IPS-18c (cell line): Measurements from ENCODE around the gene POLE3.
"Not testable (repeated sequence)": the region's sequence is repeated elsewhere in the genome, so short reads cannot be mapped to it uniquely, and the experiment has no call there.

Source experiments
- H3K4me3 ChIP-seq: 2 replicates; pipeline ENCODE4 v1.7.0; 2013; ENCODE audit warnings: low read depth, mild to moderate bottlenecking, low read length, moderate library complexity; ENCODE audit not compliant: insufficient read depth
- H3K9me3 ChIP-seq: one replicate; pipeline ENCODE4 v1.6.1; 2013; ENCODE audit warnings: mild to moderate bottlenecking, low read length, moderate library complexity; ENCODE audit not compliant: control insufficient read depth, insufficient read depth

POLE3 gene, protein sequence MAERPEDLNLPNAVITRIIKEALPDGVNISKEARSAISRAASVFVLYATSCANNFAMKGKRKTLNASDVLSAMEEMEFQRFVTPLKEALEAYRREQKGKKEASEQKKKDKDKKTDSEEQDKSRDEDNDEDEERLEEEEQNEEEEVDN

DNA sequence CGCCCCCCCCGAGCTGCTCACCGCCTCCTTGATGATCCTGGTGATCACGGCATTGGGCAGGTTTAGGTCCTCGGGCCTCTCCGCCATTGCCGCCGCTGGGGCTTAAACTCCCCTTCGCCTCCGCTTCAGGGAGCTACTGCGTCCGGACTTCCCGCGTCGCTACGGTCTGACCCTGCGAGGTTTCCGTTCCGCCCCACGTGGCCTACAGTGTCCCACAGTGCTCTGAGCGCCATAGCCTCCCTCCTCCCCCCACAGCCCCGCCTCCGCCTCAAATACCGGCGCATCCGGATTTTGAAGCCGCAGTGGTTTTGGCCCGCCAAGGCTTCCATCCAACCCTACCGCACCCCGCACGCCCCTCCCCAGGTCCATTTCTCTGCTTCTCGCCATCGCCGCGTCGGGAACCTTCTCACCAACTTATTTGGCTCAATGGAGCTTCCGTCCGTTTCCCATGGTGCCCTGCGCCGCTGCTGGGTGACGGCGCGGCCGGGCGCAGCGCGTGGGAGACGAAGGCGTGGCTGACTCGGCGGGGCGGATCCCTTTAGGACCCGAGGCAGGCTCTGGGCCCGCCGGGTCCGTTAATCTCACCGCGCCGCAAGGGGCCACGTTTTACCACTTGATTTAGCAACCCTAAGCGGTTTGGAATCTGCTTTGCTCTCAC is at the start of gene POLE3, which contains the start of gene C9orf43:
POLE3 (minus strand) TSS at position 469 of the 658 bp plus-strand sequence; CDS start at position 87, 382 bp downstream.
C9orf43 (plus strand) TSS at position 541 of the 658 bp plus-strand sequence. CDS start 2,747 bp downstream, outside the sequence.
- peak within 1 kb of the TSS; percentile 82 for H3K4me3 ChIP-seq
- H3K9me3 ChIP-seq = no peaks in the 10 kb centered on the region

DNA sequence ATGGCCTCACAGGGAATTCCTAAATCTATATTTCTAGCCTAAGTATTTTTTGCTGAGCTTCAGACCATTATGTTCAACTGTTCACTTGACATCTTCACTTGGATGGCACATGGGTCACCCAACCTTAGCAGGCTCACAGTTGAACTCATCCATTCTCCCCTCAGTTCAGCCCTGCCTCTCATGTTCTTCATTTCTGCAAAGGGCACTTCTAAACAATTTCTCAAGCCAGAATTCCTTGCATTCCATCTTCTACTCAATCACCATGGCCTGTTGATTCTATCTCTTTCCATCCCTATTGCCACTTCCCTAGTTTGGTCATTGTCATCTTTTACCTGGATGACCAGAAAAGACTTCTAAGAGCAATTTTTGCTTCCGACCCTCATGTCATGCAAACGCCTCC is 45.8 kb upstream of the POLE3 start:
- no peak overlapping the region for H3K4me3 ChIP-seq
- no peaks in the 10 kb centered on the region for H3K9me3 ChIP-seq

DNA sequence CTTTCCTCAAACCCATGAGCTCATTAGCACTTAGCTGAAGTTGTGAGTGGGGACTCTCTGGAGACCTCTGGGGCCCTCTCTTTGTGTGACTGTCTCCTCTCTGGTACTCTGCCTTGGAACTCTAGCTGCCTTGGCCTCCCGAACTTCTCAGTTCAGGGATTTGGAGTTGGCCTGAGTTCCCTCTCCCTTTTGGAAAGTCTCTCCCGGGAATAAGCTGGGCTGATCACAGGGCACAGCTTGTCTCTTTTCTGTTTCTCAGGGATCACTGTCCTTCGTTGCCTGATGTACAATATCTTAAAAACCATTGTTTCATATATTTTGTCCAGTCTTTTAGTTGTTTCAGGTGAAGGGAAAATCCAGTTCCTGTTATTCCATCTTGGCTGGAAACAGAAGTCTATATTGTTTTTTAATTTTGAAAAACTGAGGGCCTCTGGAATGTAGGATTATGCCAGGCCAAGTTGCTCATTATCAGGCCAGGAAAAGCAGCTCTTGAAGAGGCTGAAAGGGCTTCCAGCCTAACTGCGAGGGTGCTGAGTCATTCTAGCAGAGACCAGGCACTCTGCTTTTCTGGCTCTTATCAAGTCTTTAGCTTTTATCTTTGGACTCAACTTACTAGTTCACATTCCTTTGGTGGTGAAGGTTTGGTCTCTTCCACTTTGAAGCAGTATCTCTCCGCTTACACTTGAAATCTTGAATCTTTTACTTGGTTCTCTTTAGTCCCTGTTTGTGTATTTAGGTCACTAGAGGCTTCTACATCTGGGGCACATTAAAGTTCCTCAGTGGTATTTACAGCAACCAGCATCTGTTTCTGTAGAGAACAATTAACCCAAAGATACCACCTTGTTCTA is 44.7 kb upstream of the POLE3 start:
- Histone ChIP-seq H3K9me3 (no peaks in the 10 kb centered on the region), H3K4me3 (no peak overlapping the region)

DNA sequence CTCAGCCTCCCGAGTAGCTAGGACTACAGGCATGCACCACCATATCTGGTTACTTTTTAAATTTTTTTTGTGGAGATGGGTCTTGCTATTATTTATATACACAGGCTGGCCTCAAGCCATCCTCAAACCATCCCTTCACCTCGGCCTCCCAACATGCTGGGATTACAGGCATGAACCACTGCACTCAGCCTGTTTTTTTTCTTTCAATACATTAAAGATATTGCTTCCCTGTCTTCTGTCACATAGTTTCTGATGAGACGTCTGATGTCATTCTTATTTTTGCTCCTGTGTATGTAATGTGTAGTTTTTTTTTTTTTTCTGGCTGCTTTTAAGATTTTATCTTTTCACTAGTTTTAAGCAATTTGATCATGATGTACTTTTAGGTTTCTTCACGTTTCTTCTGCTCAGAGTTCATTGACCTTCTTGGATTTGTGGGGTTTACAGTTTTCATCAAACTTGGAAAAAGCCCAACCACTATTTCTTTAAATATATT is 41.7 kb upstream of the POLE3 start:
- Histone ChIP-seq H3K9me3 (no peaks in the 10 kb centered on the region), H3K4me3 (no peak overlapping the region)

GRCh38 chr9:113449376-113449775 is 38.9 kb upstream of the POLE3 start:
- Histone ChIP-seq H3K4me3 (no peak overlapping the region), H3K9me3 (no peaks in the 10 kb centered on the region)

- H3K9me3 ChIP-seq = no peaks in the 10 kb centered on the region
- H3K4me3 ChIP-seq = no peak overlapping the region
Measured at GRCh38 chr9:113446323-113446740, 35.9 kb upstream of the POLE3 start.

GRCh38 chr9:113444736-113445135 is 34.3 kb upstream of the POLE3 start:
- Histone ChIP-seq H3K9me3 (no peaks in the 10 kb centered on the region), H3K4me3 (no peak overlapping the region)

GRCh38 chr9:113437716-113438115 is 27.2 kb upstream of the POLE3 start:
- H3K4me3 ChIP-seq, H3K9me3 ChIP-seq: not testable (repeated sequence)

DNA sequence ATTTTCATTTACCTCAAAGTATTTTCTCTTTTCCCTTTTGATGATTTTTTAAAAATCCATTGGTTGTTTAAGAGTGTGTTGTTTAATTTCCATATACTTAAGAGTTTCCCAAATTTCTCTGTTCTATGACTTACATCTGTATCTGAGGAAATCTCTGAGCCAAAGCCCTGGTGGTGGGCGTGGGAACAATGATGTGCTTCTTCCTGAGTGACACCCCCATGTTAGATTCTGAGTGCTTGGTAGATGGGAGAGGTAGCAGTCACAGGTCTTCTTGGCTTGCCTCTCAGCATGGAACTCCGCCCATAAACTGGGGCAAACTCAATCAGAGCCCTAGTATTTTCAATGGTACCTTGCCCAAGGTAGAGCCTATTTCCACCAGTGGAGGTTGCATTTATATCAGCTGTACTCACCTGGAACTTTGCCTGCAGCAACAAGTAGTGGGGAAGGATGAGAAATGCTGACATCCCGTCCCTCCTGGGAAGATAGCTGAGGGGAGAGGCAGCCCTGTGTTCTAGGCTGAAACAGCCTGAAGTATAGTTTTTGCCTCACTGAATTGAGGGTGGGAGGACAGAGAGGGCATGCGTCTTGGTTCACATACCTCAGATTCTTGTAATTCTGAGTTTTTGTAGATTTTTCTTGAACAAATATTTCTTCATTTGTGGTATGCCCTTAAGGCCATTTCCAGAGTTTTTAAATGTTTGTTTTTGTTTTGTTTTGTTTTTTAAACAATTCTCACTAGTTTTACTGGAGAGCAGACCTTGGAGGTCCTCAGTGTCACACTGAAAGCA is 26.4 kb upstream of the POLE3 start:
- Histone ChIP-seq H3K4me3 (no peak overlapping the region), H3K9me3 (no peaks in the 10 kb centered on the region)

GRCh38 chr9:113431191-113431590 is 20.7 kb upstream of the POLE3 start:
- H3K9me3 ChIP-seq = no peaks in the 10 kb centered on the region
- H3K4me3 ChIP-seq = no peak overlapping the region

- H3K9me3 ChIP-seq = no peaks in the 10 kb centered on the region
Measured at GRCh38 chr9:113428062-113428615, 17.7 kb upstream of the POLE3 start.

DNA sequence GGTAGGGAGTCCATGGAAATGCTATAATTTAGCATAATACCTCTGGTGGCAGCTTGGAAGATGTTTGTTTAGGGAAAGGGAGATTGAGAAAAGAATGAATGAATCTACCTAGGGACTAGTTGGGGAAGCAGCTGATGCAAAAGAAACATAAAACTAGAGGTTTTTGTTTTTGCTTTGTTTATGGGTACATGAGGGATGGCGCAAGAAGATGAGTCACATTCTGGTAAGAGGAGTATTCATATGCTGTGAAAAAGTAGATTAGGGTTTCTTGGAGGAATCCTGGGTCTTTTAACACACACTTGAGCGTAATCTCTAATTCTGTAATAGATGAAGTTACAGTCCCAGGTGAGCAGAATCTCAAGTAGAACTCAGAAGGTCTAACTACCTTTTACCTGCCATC is 17.2 kb upstream of the POLE3 start:
- H3K9me3 ChIP-seq = no peaks in the 10 kb centered on the region
- no peak overlapping the region for H3K4me3 ChIP-seq

More at GRCh38 chr9:113428062-113428615, 17.7 kb upstream of the POLE3 start:
- H3K4me3 ChIP-seq = no peak overlapping the region

- Histone ChIP-seq H3K9me3 (no peaks in the 10 kb centered on the region), H3K4me3 (no peak overlapping the region)
Measured at GRCh38 chr9:113426701-113427100, 16.2 kb upstream of the POLE3 start.

DNA sequence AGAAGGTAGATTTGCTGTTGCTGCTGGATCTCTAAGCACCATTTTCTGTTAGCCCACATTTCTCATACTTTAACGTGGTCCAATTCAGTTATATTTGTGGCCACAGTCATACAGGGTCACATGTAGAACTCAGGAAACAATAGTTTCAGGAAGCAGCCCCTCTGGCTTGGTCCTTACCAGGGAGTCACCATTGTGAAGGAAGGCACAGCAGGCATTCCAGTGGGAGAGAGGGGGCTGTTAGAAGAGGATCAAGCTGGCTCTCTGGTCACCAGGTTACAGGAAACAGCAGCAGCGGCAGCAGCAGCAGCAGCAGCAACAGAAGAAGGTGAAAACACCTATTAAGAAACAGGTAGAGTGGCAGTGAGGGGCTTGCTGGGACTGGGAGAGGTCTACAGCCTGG is 14.6 kb upstream of the POLE3 start:
- no peak overlapping the region; the same call in 1 of the 2 replicates for H3K4me3 ChIP-seq
- H3K9me3 ChIP-seq = no peaks in the 10 kb centered on the region

GRCh38 chr9:113421726-113422125 is 11.3 kb upstream of the POLE3 start:
- H3K4me3 ChIP-seq = no peak overlapping the region
- H3K9me3 ChIP-seq = no peaks in the 10 kb centered on the region

- no peaks in the 10 kb centered on the region for H3K9me3 ChIP-seq
Measured at GRCh38 chr9:113417370-113417769, 6.9 kb upstream of the POLE3 start.

More at GRCh38 chr9:113417370-113417769, 6.9 kb upstream of the POLE3 start:
- no peak overlapping the region for H3K4me3 ChIP-seq
